ENCODE results near the gene LRRC45.
A peak's percentile ranks its signal among the peaks of the same experiment; 100 is the strongest.

LRRC45 gene

DNA sequence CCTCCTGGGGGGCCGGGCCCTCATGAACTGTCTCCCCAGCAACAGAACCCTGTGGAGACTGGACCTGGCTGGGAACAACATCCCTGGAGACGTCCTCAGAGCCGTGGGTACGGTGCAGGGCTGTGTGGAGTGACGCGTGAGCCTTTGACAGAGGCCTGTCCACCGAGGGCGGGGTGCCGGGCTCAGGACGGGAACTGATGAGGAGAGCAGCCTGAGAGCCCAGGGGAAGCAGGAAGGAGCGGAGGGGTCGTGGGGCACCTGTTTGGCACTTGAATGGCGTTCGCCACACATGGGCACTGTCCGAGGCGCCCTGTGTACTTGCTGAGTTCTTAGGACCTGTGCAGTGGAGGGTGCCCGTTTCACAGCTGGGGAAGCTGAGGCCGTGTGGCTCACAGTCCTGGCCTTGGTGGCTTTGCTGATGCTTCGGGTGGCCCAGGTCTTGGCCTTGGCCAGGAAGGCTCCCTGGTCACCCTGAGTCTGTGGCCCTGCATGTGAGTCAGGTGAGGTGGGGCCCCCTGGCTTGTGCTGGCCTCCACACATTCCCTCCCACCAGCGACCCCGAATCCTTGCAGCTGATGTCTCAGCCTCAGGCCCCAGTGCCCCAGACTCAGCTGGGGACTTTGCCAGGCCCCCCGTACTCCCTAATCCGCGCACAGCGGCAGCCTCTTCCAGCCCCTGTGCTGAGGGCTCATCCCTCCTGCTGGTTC, 2.4 kb downstream of the LRRC45 start:
- H3K27ac ChIP-seq, result no peak overlapping the region
- H3K36me3 ChIP-seq, result peaks cover 0 to 9% (median 0%) of the 10 kb centered on the region in 3 donors
- peaks cover 0 to 28% of the 10 kb centered on the region in 2 donors for H3K27me3 ChIP-seq
- no peak for DNase-seq
- TF ChIP-seq, protein P1, sequence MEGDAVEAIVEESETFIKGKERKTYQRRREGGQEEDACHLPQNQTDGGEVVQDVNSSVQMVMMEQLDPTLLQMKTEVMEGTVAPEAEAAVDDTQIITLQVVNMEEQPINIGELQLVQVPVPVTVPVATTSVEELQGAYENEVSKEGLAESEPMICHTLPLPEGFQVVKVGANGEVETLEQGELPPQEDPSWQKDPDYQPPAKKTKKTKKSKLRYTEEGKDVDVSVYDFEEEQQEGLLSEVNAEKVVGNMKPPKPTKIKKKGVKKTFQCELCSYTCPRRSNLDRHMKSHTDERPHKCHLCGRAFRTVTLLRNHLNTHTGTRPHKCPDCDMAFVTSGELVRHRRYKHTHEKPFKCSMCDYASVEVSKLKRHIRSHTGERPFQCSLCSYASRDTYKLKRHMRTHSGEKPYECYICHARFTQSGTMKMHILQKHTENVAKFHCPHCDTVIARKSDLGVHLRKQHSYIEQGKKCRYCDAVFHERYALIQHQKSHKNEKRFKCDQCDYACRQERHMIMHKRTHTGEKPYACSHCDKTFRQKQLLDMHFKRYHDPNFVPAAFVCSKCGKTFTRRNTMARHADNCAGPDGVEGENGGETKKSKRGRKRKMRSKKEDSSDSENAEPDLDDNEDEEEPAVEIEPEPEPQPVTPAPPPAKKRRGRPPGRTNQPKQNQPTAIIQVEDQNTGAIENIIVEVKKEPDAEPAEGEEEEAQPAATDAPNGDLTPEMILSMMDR (IDR thresholded peaks at IDR 0.05), result no peak
- intact Hi-C loops (cut with DNase I; ENCODE audit: low total_unique reads), result no loop called here
- no peak overlapping the region for H3K4me3 ChIP-seq
- H3K9me3 ChIP-seq, result no peaks in the 10 kb centered on the region
- H3K4me1 ChIP-seq, result peaks cover 0 to 44% (median 32%) of the 10 kb centered on the region in 4 donors

DNA sequence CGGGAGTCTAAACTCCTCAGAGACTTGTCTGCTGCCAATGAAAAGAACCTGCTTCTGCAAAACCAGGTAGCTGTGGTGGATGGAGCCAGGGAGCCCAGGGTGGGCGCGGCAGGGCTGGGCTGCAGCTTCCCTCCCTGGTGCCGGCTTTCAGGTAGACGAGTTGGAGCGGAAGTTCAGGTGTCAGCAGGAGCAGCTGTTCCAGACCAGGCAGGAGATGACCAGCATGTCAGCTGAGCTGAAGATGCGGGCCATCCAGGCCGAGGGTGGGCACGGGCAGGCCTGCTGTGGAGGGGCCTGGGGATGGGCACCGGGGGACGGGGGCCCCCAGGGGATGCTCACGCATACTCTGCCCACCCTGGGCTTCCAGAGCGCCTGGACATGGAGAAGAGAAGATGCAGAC, 5.1 kb downstream of the LRRC45 start:
- Histone ChIP-seq H3K27ac (no peak overlapping the region), H3K4me3 (no peak overlapping the region), H3K9me3 (no peaks in the 10 kb centered on the region), H3K4me1 (peaks cover 0 to 37% (median 30%) of the 10 kb centered on the region in 4 donors), H3K36me3 (peaks cover 0 to 9% (median 0%) of the 10 kb centered on the region in 3 donors), H3K27me3 (peaks cover 0 to 47% of the 10 kb centered on the region in 2 donors)
- DNase-seq, result no peak
- TF ChIP-seq, protein P1 (IDR thresholded peaks at IDR 0.05), result no peak
- intact Hi-C loops (cut with DNase I; ENCODE audit: low total_unique reads), result no loop called here

DNA sequence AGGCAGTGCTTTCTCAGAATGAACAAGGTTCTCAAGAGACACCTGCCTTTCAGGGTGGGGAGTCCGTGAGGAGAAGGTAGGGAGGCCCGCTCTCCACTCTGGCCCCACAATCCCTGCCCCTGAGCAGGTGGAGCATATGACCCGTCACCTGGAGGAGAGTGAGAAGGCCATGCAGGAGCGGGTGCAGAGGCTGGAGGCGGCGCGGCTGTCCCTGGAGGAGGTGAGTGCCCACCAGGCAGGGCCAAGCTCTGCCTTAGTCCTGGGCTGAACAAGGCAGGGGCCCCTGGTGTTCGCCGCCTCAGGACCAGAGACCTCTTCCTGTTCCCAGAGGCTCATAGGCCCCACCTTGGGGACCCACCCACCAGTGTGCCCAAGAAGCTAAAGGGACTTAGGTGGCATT, 5.9 kb downstream of the LRRC45 start:
- H3K36me3 ChIP-seq, result peaks cover 0 to 9% (median 0%) of the 10 kb centered on the region in 3 donors
- no peak for DNase-seq
- H3K9me3 ChIP-seq, result no peaks in the 10 kb centered on the region
- H3K4me3 ChIP-seq, result no peak overlapping the region
- H3K27ac ChIP-seq, result no peak overlapping the region
- H3K27me3 ChIP-seq, result peaks cover 0 to 53% of the 10 kb centered on the region in 2 donors
- peaks cover 0 to 31% (median 25%) of the 10 kb centered on the region in 4 donors for H3K4me1 ChIP-seq
- intact Hi-C loops (cut with DNase I; ENCODE audit: low total_unique reads), result no loop called here
- TF ChIP-seq, protein P1 (IDR thresholded peaks at IDR 0.05), result no peak

DNA sequence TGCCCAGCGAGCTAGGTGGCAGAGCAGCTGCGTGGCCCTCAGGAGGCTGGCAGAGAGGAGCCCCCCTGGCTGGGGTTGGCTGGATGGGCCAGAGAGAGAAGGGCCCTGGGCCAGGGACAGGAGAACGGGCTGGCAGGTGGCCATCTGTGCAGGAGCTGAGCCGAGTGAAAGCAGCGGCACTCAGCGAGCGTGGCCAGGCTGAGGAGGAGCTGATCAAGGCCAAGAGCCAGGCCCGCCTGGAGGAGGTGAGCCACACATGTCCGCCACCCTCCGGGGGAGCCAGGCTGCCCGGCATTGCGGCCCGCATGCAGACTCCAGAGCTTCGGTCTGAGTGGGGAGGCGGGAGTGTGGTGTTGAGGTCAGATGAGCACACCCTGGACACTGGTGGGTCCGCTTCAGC, 6.3 kb downstream of the LRRC45 start:
- no peak for DNase-seq
- H3K9me3 ChIP-seq, result no peaks in the 10 kb centered on the region
- no peak overlapping the region for H3K27ac ChIP-seq
- H3K36me3 ChIP-seq, result peaks cover 0 to 9% (median 0%) of the 10 kb centered on the region in 3 donors
- intact Hi-C loops (cut with DNase I; ENCODE audit: low total_unique reads), result no loop called here
- TF ChIP-seq, protein P1 (IDR thresholded peaks at IDR 0.05), result no peak
- H3K4me1 ChIP-seq, result peaks cover 0 to 27% (median 21%) of the 10 kb centered on the region in 4 donors
- H3K27me3 ChIP-seq, result peaks cover 0 to 53% of the 10 kb centered on the region in 2 donors
- H3K4me3 ChIP-seq, result no peak overlapping the region

DNA sequence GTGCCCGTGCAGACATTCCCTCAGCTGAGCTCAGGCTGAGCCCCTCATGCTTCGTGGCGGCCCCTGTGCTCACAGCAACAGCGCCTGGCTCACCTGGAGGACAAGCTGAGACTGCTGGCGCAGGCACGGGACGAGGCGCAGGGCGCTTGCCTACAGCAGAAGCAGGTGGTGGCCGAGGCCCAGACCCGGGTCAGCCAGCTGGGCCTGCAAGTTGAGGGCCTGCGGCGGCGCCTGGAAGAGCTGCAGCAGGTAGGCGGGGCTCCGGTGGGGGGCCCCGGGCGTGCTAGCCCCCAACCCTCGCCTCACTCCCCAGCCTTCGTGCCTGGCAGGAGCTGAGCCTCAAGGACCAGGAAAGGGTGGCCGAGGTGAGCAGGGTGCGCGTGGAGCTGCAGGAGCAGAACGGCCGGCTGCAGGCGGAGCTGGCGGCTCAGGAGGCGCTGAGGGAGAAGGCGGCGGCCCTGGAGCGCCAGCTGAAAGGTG, 6.9 kb downstream of the LRRC45 start:
- Histone ChIP-seq H3K36me3 (peaks cover 0 to 9% (median 3%) of the 10 kb centered on the region in 3 donors), H3K4me3 (peak overlapping the region in 1 of 2 donors; percentile 53), H3K27me3 (peaks cover 0 to 53% of the 10 kb centered on the region in 2 donors), H3K27ac (no peak overlapping the region), H3K9me3 (no peaks in the 10 kb centered on the region), H3K4me1 (peaks cover 0 to 24% (median 20%) of the 10 kb centered on the region in 4 donors)
- TF ChIP-seq, protein P1 (IDR thresholded peaks at IDR 0.05), result no peak
- DNase-seq, result no peak
- intact Hi-C loops (cut with DNase I; ENCODE audit: low total_unique reads), result loop anchor here (2.0 kb wide), 1 partner anchor 123 kb away; no protein-coding TSS in a partner anchor
